ENCODE results near the gene FAM187B.

FAM187B gene

GRCh38 chr19:35228177-35228930 lies at the start of gene FAM187B:
FAM187B (minus strand) TSS chr19:35228739; CDS start chr19:35228680, 59 bp downstream.
- in situ Hi-C loops (cut with MboI; ENCODE audit: low sequenced_read_pairs) = no loop called here

GRCh38 chr19:35276706-35277281 lies 48.3 kb upstream of the FAM187B start:
- in situ Hi-C loops (cut with MboI; ENCODE audit: low sequenced_read_pairs) = no loop called here

GRCh38 chr19:35274323-35274722 lies 45.8 kb upstream of the FAM187B start:
- in situ Hi-C loops (cut with MboI; ENCODE audit: low sequenced_read_pairs) = no loop called here

GRCh38 chr19:35273686-35274259 lies 45.2 kb upstream of the FAM187B start:
- in situ Hi-C loops (cut with MboI; ENCODE audit: low sequenced_read_pairs) = no loop called here

GRCh38 chr19:35272954-35273649 lies 44.6 kb upstream of the FAM187B start:
- in situ Hi-C loops (cut with MboI; ENCODE audit: low sequenced_read_pairs) = no loop called here

- in situ Hi-C loops (cut with MboI; ENCODE audit: low sequenced_read_pairs) = no loop called here
Observed at GRCh38 chr19:35272122-35272719, 43.7 kb upstream of the FAM187B start.

GRCh38 chr19:35271546-35271945 lies 43.0 kb upstream of the FAM187B start:
- in situ Hi-C loops (cut with MboI; ENCODE audit: low sequenced_read_pairs) = no loop called here

GRCh38 chr19:35270381-35270811 lies 41.9 kb upstream of the FAM187B start:
- in situ Hi-C loops (cut with MboI; ENCODE audit: low sequenced_read_pairs) = no loop called here

- in situ Hi-C loops (cut with MboI; ENCODE audit: low sequenced_read_pairs) = no loop called here
Observed at GRCh38 chr19:35269438-35270117, 41.0 kb upstream of the FAM187B start.

- in situ Hi-C loops (cut with MboI; ENCODE audit: low sequenced_read_pairs) = no loop called here
Observed at GRCh38 chr19:35268536-35269437, 40.2 kb upstream of the FAM187B start, which contains the start of gene USF2. USF2 (plus strand) TSS chr19:35268962; CDS start chr19:35269102, 140 bp downstream.

GRCh38 chr19:35267818-35268535 lies 39.4 kb upstream of the FAM187B start:
- in situ Hi-C loops (cut with MboI; ENCODE audit: low sequenced_read_pairs) = no loop called here

- in situ Hi-C loops (cut with MboI; ENCODE audit: low sequenced_read_pairs) = no loop called here
Observed at GRCh38 chr19:35267353-35267817, 38.8 kb upstream of the FAM187B start.

GRCh38 chr19:35266520-35267352 lies 38.2 kb upstream of the FAM187B start:
- in situ Hi-C loops (cut with MboI; ENCODE audit: low sequenced_read_pairs) = no loop called here

GRCh38 chr19:35265900-35266519 lies 37.5 kb upstream of the FAM187B start:
- in situ Hi-C loops (cut with MboI; ENCODE audit: low sequenced_read_pairs) = no loop called here

GRCh38 chr19:35265126-35265899 lies 36.8 kb upstream of the FAM187B start:
- in situ Hi-C loops (cut with MboI; ENCODE audit: low sequenced_read_pairs) = no loop called here

- in situ Hi-C loops (cut with MboI; ENCODE audit: low sequenced_read_pairs) = no loop called here
Observed at GRCh38 chr19:35264268-35265125, 36.0 kb upstream of the FAM187B start.
